ENCODE results near the gene ANTKMT.

DNA sequence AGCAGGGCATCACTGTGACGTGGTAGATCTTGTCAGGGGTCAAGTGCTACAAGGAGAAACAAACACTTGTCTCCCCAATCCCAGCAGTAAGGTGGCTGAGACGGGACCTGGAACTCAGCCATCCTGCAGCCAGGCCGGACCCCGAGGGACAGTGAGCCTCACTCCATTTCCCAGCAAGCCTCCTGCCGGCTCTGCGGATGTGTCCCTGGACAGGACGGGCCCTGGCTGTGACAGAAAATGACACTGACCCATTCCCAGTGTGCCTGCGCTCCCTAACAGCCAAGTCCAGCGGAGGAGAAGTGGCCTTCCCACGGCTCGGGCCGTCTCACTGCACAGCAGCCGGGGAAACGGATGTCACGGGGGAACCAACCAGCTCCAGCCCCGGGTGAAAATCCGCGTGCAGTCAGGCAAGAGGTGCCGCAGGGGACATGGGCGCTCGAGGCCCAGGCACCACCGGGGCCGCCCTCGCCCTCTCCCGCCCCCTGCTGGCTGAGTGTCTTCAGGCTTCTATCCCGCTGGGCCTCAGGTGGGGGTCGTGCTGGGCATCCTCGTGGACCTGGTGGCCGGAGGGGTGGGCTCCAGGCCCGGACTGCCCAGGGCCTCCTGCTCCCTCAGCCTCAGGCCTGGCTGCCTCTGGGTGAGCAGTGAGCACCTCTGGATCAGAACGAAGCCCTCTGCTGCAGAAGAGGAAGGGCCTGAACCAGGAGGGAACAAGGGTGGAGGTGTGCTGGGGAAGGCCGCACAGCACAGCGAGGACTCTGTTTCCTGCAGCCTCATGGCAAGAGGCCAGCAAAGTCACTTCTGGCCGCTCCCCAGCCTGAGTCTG is 12.6 kb downstream of the ANTKMT start:
- TF ChIP-seq, protein P1, sequence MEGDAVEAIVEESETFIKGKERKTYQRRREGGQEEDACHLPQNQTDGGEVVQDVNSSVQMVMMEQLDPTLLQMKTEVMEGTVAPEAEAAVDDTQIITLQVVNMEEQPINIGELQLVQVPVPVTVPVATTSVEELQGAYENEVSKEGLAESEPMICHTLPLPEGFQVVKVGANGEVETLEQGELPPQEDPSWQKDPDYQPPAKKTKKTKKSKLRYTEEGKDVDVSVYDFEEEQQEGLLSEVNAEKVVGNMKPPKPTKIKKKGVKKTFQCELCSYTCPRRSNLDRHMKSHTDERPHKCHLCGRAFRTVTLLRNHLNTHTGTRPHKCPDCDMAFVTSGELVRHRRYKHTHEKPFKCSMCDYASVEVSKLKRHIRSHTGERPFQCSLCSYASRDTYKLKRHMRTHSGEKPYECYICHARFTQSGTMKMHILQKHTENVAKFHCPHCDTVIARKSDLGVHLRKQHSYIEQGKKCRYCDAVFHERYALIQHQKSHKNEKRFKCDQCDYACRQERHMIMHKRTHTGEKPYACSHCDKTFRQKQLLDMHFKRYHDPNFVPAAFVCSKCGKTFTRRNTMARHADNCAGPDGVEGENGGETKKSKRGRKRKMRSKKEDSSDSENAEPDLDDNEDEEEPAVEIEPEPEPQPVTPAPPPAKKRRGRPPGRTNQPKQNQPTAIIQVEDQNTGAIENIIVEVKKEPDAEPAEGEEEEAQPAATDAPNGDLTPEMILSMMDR (IDR thresholded peaks at IDR 0.05) = no peak
- TF ChIP-seq POLR2A (IDR thresholded peaks at IDR 0.05) = no peak
